Loucy (cell line): ENCODE measurements around the gene FTO.

Source experiments
- CTCF ChIP-seq: fragments of 200-600 bp; sonication (generic); conservative IDR thresholded peaks from 2 replicates; pipeline ENCODE4 v1.5.1; 2014; ENCODE audit warnings: mild to moderate bottlenecking, antibody characterized with exemption, low read length
- EZH2phosphoT487 ChIP-seq: fragments of 200-600 bp; IDR thresholded peaks from 2 replicates; pipeline ENCODE4 v1.6.1; 2018; ENCODE audit warnings: antibody characterized with exemption, mild to moderate bottlenecking, moderate library complexity, borderline replicate concordance

DNA sequence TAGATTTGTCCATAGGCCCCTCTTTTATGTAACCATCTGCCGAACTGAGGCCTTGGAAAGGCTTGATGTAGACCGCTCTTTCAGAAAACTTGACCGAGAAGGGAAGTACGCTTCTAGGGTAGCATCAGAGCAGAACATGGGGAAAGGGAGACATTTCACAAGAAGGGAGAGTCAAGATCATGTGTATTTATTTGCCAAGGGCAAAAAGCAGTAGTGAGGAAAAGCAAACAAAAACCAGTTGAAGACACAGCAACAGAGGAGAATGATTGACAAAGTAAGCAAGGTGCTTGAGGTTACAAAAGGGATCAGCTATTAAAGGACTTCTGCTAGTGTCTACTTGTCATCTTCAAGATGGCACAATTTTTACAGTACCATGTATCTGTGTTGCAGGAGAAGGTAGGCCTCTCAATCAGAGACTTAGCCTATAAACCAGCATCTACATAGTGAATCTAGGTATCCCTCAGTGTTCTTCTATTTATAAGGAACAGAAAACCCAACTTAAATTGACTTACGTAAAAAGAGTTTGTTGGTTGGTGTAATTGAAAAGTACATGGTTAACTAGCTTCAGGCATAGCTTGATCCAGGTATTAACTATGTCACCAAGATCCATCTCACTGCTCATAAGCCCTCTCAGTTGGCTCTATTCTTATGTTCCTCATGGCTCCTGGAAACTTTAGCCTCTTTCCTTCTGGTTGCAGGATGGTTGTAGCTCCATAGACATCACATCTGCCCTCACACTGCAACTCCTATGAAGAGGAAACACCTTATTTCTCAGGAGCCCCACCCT lies 294.3 kb downstream of the FTO start:
- TF ChIP-seq CTCF (no peak), EZH2phosphoT487 (no peak)
